Left ventricle myocardium inferior (tissue), 1 donor: ENCODE data around the gene NXPH4. TPM values are rescaled to one million over a fixed set of nuclear protein-coding genes. Genes with fewer than 3 reads are reported as not detected.

Experiments used
- DNase-seq: peaks from one replicate; pipeline ENCODE4 v3.0.0-alpha.2; 2020
- H3K27ac ChIP-seq: fragments of 200-600 bp; replicated peaks from 2 replicates; pipeline ENCODE4 v1.8.0; 2021
- H3K27me3 ChIP-seq: fragments of 200-600 bp; 2 replicates; pipeline ENCODE4 v1.8.0; 2021; ENCODE audit warnings: low read depth
- H3K36me3 ChIP-seq: fragments of 200-600 bp; 2 replicates; pipeline ENCODE4 v1.8.0; 2021
- H3K4me1 ChIP-seq: fragments of 200-600 bp; 2 replicates; pipeline ENCODE4 v1.8.0; 2021
- H3K4me3 ChIP-seq: fragments of 200-600 bp; 2 replicates; pipeline ENCODE4 v1.8.0; 2021; ENCODE audit warnings: mild to moderate bottlenecking, moderate library complexity
- H3K9me3 ChIP-seq: fragments of 200-600 bp; replicated peaks from 2 replicates; pipeline ENCODE4 v1.8.0; 2021
- CTCF ChIP-seq: fragments of 200-600 bp; IDR thresholded peaks from 2 replicates; pipeline ENCODE4 v1.8.0; 2021; ENCODE audit warnings: antibody characterized with exemption, mild to moderate bottlenecking, borderline replicate concordance
- intact Hi-C: fragments of 100-400 bp; cut with micrococcal nuclease; formaldehyde crosslinking; loops from one replicate; pipeline ENCODE4 v1.11.0; 2022
- total RNA-seq: library from RNA; stranded (reverse); fragmentation: NEBNext Ultra II Directional; extraction: Animal tissue kit (Norgen Biotek cat#: 25700); gene quantifications from one replicate; pipeline ENCODE4 v1.2.1, GENCODE V29; 2021
- donor health status: DM: no; HTN: yes; CAD: no; lungs with severe emphysema.

Gene NXPH4
- total RNA-seq, 1 donor from 2014 or later = 0.44 TPM

DNA sequence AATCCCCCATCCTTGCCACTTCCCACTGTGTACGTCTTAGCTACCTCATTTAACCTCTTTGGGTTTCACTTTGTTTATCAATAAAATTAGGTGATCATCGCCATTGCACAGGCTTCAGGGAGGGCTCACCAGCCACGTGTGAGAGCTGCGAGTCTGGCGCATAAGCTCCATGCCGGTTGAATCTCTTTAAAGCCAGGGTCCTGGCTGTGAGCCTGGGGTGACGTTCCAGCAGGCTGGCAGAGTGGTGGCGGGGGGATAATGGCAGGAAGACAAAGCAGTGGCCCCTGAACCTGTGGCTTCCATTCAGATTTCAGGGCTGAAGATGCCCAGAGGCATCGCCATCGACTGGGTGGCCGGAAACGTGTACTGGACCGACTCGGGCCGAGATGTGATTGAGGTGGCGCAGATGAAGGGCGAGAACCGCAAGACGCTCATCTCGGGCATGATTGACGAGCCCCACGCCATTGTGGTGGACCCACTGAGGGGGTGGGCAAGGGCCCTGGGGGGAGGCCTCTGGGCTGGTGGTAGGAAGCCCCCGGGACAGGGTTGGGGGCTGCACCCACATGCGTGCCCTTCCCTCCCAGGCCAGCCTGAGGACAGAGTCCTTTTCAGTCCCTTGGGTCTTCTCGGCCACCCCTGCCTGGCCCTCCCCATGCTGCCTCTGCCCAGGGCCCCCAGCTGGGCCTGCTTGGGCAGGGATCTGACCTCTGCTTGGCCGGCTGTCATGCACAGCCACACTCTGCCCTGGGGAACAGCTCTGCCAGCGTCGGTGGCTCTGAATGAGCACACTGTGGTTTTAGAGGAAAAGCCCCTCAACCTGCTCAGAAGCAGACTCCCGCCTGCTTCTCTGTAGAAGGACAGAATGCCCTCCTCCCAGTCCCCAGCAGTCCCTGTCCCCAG lies 8.6 kb upstream of the NXPH4 start:
- intact Hi-C loops = no loop called here
- Histone ChIP-seq H3K36me3 (peaks cover 86% of the 10 kb centered on the region), H3K27me3 (no peaks in the 10 kb centered on the region), H3K9me3 (no peaks in the 10 kb centered on the region), H3K4me3 (no peak overlapping the region), H3K4me1 (peaks cover 33% of the 10 kb centered on the region), H3K27ac (peak overlapping the region; percentile 80)
- no peak for TF ChIP-seq CTCF
- no peak for DNase-seq

DNA sequence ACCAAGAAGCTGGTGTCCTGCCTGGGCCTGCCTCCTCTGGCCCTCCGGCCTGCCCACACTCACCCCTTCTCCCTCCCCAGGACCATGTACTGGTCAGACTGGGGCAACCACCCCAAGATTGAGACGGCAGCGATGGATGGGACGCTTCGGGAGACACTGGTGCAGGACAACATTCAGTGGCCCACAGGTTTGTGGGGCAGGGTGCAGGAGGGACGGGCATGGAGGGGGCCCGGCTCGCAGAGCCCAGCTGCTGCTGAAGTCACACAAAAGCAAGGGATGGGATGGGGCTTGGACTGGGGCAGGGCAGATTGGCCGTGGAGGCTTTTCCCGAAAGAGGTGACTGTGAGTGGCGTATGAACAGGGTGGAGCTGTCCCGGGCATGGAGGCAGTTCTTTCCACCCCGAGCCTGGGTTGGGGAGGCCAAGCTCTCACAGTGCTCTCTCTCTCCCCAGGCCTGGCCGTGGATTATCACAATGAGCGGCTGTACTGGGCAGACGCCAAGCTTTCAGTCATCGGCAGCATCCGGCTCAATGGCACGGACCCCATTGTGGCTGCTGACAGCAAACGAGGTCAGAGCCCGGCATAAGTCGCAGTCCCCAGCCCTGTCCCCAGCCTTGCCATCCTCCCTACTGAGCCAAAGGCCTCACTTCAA lies 7.8 kb upstream of the NXPH4 start:
- no peaks in the 10 kb centered on the region for H3K27me3 ChIP-seq
- peaks cover 41% of the 10 kb centered on the region for H3K4me1 ChIP-seq
- H3K27ac ChIP-seq = peak overlapping the region; percentile 80
- no peak for TF ChIP-seq CTCF
- H3K4me3 ChIP-seq = no peak overlapping the region
- peaks cover 78% of the 10 kb centered on the region for H3K36me3 ChIP-seq
- no peaks in the 10 kb centered on the region for H3K9me3 ChIP-seq
- DNase-seq = peak; percentile 84
- intact Hi-C loops = no loop called here

DNA sequence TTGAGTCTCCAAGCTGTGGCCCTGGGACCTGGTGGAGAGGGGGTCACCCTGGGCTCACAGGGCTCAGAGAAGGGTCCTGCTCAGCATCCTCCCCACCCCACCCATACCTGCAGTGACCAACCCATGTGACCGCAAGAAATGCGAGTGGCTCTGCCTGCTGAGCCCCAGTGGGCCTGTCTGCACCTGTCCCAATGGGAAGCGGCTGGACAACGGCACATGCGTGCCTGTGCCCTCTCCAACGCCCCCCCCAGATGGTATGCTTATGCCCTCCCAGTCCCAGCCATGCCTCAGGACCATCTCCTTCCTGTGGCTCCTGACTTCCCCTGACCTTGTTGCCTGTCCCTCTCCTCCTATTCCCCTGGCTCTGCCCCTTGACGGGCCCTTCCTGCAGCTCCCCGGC lies 6.7 kb upstream of the NXPH4 start:
- no peak for TF ChIP-seq CTCF
- peaks cover 67% of the 10 kb centered on the region for H3K36me3 ChIP-seq
- peaks cover 52% of the 10 kb centered on the region for H3K4me1 ChIP-seq
- no peak for DNase-seq
- no peaks in the 10 kb centered on the region for H3K9me3 ChIP-seq
- intact Hi-C loops = no loop called here
- peaks cover 5% of the 10 kb centered on the region for H3K27me3 ChIP-seq
- peak overlapping the region; percentile 80 for H3K27ac ChIP-seq
- H3K4me3 ChIP-seq = no peak overlapping the region

DNA sequence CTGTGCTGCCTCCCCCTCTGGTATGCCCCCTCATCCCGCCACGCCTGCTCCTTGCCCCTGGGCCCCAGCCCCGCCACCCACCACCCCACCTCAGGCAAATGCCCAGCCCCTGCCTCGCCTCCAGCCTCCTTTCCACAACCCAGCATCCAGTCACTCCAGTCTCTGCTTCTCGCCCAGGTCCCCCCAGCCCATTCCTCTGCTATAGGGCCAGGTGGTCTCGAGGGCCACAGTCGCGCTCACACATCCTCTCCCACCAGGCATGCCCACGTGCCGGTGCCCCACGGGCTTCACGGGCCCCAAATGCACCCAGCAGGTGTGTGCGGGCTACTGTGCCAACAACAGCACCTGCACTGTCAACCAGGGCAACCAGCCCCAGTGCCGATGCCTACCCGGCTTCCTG lies 6.1 kb upstream of the NXPH4 start:
- DNase-seq = no peak
- intact Hi-C loops = no loop called here
- peaks cover 61% of the 10 kb centered on the region for H3K36me3 ChIP-seq
- H3K9me3 ChIP-seq = no peaks in the 10 kb centered on the region
- H3K27me3 ChIP-seq = peaks cover 11% of the 10 kb centered on the region
- H3K27ac ChIP-seq = no peak overlapping the region
- TF ChIP-seq CTCF = no peak
- H3K4me1 ChIP-seq = peaks cover 57% of the 10 kb centered on the region
- H3K4me3 ChIP-seq = no peak overlapping the region

DNA sequence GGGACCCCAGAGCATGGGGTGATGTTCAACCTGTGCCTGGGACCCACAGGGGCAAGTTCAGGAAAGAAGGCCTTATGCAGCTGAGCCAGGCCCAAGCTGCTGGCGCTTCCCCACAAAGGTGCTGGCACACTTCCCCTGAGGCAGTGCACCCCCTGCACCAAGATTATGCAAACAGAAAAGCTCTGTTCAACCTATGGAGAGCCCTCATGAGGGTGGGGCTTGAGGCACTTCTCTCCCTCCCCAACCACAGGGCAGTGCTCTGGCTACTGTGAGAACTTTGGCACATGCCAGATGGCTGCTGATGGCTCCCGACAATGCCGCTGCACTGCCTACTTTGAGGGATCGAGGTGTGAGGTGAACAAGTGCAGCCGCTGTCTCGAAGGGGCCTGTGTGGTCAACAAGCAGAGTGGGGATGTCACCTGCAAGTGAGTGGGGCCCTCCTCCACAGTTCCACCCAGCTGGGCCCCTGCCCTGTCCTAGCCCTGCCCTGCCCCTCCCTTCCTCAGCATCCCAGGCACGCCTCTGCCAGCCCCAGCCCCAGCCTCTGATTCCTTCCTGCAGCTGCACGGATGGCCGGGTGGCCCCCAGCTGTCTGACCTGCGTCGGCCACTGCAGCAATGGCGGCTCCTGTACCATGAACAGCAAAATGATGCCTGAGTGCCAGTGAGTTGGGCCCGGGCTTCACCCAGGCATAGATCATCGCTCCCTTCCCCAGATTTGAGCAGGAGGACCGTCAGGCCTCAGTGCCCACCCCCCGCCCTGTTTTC lies 5.5 kb upstream of the NXPH4 start:
- TF ChIP-seq CTCF = no peak
- Histone ChIP-seq H3K27me3 (peaks cover 17% of the 10 kb centered on the region), H3K36me3 (peaks cover 55% of the 10 kb centered on the region), H3K9me3 (no peaks in the 10 kb centered on the region), H3K27ac (no peak overlapping the region), H3K4me1 (peaks cover 63% of the 10 kb centered on the region), H3K4me3 (no peak overlapping the region)
- intact Hi-C loops = no loop called here
- DNase-seq = no peak
